Mucosa of gallbladder (tissue), 1 donor: ENCODE data around the gene SSH3. TPM values are rescaled to one million over a fixed set of nuclear protein-coding genes. Genes with fewer than 3 reads are reported as not detected.
"Not testable (repeated sequence)": the region's sequence is repeated elsewhere in the genome, so short reads cannot be mapped to it uniquely, and the experiment has no call there.

Source experiments
- DNase-seq: peaks from one replicate; pipeline ENCODE4 v3.0.0-alpha.2; 2020; ENCODE audit warnings: low spot score
- total RNA-seq: library from RNA; stranded (reverse); gene quantifications from one replicate; pipeline ENCODE4 v1.2.1, GENCODE V29; 2021
- donor health status: DM: no; HTN: no; CAD: no.

SSH3 gene
- 107 TPM for total RNA-seq

GRCh38 chr11:67303132-67303834 lies at the start of gene SSH3:
Gene SSH3 (plus strand): TSS chr11:67303530. CDS start chr11:67303626, 96 bp downstream.
- DNase-seq: peak; percentile 76

GRCh38 chr11:67253872-67254624 lies 49.3 kb upstream of the SSH3 start:
- DNase-seq: no peak

- no peak for DNase-seq
These were observed 48.5 kb upstream of the SSH3 start for GRCh38 chr11:67254798-67255197.

- no peak for DNase-seq
These were observed 48.0 kb upstream of the SSH3 start for GRCh38 chr11:67255353-67255752.

GRCh38 chr11:67255864-67256263 lies 47.5 kb upstream of the SSH3 start:
- DNase-seq: no peak

- DNase-seq: no peak
These were observed 46.7 kb upstream of the SSH3 start for GRCh38 chr11:67256477-67257135.

- DNase-seq: no peak
These were observed 42.9 kb upstream of the SSH3 start for GRCh38 chr11:67260406-67260805.

- DNase-seq: not testable (repeated sequence)
These were observed 42.3 kb upstream of the SSH3 start for GRCh38 chr11:67260885-67261639.

GRCh38 chr11:67261640-67261945 lies 41.7 kb upstream of the SSH3 start:
- no peak for DNase-seq

- no peak for DNase-seq
These were observed 41.2 kb upstream of the SSH3 start for GRCh38 chr11:67261946-67262681.

GRCh38 chr11:67262731-67263675 lies 40.3 kb upstream of the SSH3 start:
- peak; percentile 82 for DNase-seq

GRCh38 chr11:67264260-67264659 lies 39.1 kb upstream of the SSH3 start:
- no peak for DNase-seq

- DNase-seq: no peak
These were observed 38.3 kb upstream of the SSH3 start for GRCh38 chr11:67264877-67265632.

- DNase-seq: peak; percentile 76
These were observed 37.5 kb upstream of the SSH3 start for GRCh38 chr11:67265633-67266448.

GRCh38 chr11:67266449-67267187 lies 36.7 kb upstream of the SSH3 start, which contains the start of gene GRK2:
Gene GRK2 (plus strand): TSS chr11:67266473. CDS start chr11:67266700, 227 bp downstream.
- DNase-seq: no peak

GRCh38 chr11:67267188-67268080 lies 35.9 kb upstream of the SSH3 start:
- DNase-seq: no peak
